Progenitor cell of endocrine pancreas (in vitro differentiated cells): Measurements from ENCODE around the gene MSRB1. TPM values are rescaled to one million over a fixed set of nuclear protein-coding genes. Genes with fewer than 3 reads are reported as not detected.

Source experiments
- DNase-seq: peaks from one replicate; pipeline ENCODE4 v3.0.0; 2021; ENCODE audit warnings: low spot score; ENCODE audit not compliant: unreplicated experiment
- H3K27ac Mint-ChIP-seq: 2 replicates; pipeline ENCODE4 v1.8.0; 2021; ENCODE audit warnings: mild to moderate bottlenecking, moderate library complexity, mixed read lengths
- H3K27me3 Mint-ChIP-seq: 2 replicates; pipeline ENCODE4 v1.8.0; 2021; ENCODE audit warnings: mixed read lengths
- H3K36me3 Mint-ChIP-seq: 2 replicates; pipeline ENCODE4 v1.8.0; 2022; ENCODE audit warnings: mixed read lengths; ENCODE audit not compliant: insufficient read depth
- H3K4me1 Mint-ChIP-seq: 2 replicates; pipeline ENCODE4 v1.8.0; 2021; ENCODE audit warnings: low read depth, mixed read lengths
- H3K4me3 Mint-ChIP-seq: 2 replicates; pipeline ENCODE4 v1.8.0; 2021; ENCODE audit warnings: low read depth, mild to moderate bottlenecking, moderate library complexity, mixed read lengths
- H3K9me3 Mint-ChIP-seq: 2 replicates; pipeline ENCODE4 v1.8.0; 2021; ENCODE audit warnings: low read depth, mixed read lengths
- total RNA-seq: library from RNA; stranded (reverse); gene quantifications from 2 replicates; pipeline ENCODE4 v1.2.1, GENCODE V29; 2021
- TF ChIP-seq, protein P1 (sequence below): fragments of 200-600 bp; sonication (generic); IDR thresholded peaks from one replicate; pipeline ENCODE4 v1.5.0; 2021; ENCODE audit warnings: antibody characterized with exemption, mild to moderate bottlenecking; ENCODE audit not compliant: unreplicated experiment

Gene MSRB1
- total RNA-seq, 1 donor from 2014 or later = 28.9 TPM

DNA sequence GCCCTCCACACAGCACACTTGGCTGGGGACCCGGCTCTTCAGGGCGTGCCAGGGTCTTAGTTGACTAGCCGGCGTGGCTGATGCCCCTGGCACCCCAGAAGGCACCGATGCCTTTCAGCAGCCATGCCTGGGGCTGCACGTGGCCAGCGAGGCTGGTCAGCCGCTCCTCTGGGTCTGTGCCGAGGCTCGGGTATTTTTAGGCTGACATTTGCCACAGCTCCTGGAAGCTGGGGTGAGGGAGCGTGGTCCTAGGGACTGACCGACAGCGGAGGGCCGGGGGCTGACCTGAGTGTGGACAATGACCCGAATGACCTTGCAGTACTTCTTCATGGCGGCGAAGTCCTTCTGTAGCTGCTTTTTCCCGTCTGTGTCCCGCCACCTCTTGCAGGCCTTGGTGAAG is 7.6 kb upstream of the MSRB1 start:
- Mint-ChIP-seq H3K36me3 (no peaks in the 10 kb centered on the region), H3K4me1 (no peaks in the 10 kb centered on the region), H3K27ac (no peak overlapping the region)

GRCh38 chr16:1950047-1950446 is 7.0 kb upstream of the MSRB1 start:
- no peak overlapping the region for H3K4me3 Mint-ChIP-seq
- no peaks in the 10 kb centered on the region for H3K36me3 Mint-ChIP-seq
- TF ChIP-seq, protein P1, sequence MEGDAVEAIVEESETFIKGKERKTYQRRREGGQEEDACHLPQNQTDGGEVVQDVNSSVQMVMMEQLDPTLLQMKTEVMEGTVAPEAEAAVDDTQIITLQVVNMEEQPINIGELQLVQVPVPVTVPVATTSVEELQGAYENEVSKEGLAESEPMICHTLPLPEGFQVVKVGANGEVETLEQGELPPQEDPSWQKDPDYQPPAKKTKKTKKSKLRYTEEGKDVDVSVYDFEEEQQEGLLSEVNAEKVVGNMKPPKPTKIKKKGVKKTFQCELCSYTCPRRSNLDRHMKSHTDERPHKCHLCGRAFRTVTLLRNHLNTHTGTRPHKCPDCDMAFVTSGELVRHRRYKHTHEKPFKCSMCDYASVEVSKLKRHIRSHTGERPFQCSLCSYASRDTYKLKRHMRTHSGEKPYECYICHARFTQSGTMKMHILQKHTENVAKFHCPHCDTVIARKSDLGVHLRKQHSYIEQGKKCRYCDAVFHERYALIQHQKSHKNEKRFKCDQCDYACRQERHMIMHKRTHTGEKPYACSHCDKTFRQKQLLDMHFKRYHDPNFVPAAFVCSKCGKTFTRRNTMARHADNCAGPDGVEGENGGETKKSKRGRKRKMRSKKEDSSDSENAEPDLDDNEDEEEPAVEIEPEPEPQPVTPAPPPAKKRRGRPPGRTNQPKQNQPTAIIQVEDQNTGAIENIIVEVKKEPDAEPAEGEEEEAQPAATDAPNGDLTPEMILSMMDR = no peak
- no peaks in the 10 kb centered on the region for H3K9me3 Mint-ChIP-seq
- no peaks in the 10 kb centered on the region for H3K4me1 Mint-ChIP-seq
- H3K27ac Mint-ChIP-seq = no peak overlapping the region
- no peak for DNase-seq
- H3K27me3 Mint-ChIP-seq = peaks cover 7% of the 10 kb centered on the region

More for the DNA sequence above, 7.6 kb upstream of the MSRB1 start:
- peaks cover 7% of the 10 kb centered on the region for H3K27me3 Mint-ChIP-seq
- no peak overlapping the region for H3K4me3 Mint-ChIP-seq
- H3K9me3 Mint-ChIP-seq = no peaks in the 10 kb centered on the region
- DNase-seq = no peak
- TF ChIP-seq, protein P1 = no peak

GRCh38 chr16:1949507-1949906 is 6.5 kb upstream of the MSRB1 start:
- DNase-seq = no peak
- TF ChIP-seq, protein P1 = no peak
- Mint-ChIP-seq H3K27me3 (peaks cover 7% of the 10 kb centered on the region), H3K36me3 (no peaks in the 10 kb centered on the region), H3K4me1 (no peaks in the 10 kb centered on the region), H3K9me3 (no peaks in the 10 kb centered on the region), H3K4me3 (no peak overlapping the region), H3K27ac (no peak overlapping the region)

DNA sequence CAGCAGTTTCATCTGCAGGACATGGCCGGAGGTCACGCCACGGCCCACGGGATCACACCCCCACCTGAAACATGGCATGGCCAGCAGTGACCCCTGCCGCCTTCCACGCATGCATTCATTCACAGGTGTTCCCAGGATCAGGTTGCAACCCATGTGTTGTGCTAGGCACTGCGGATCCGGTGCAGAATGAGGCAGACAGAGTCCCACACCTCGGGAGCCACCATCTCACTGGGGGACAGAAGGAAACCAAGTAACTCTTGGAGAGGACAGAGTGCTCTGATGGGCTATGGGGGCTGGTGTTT is 4.3 kb upstream of the MSRB1 start:
- H3K27ac Mint-ChIP-seq = no peak overlapping the region
- H3K9me3 Mint-ChIP-seq = no peaks in the 10 kb centered on the region
- TF ChIP-seq, protein P1 = no peak
- no peak for DNase-seq
- no peaks in the 10 kb centered on the region for H3K36me3 Mint-ChIP-seq
- H3K4me1 Mint-ChIP-seq = no peaks in the 10 kb centered on the region
- no peak overlapping the region for H3K4me3 Mint-ChIP-seq
- H3K27me3 Mint-ChIP-seq = peaks cover 2% of the 10 kb centered on the region

DNA sequence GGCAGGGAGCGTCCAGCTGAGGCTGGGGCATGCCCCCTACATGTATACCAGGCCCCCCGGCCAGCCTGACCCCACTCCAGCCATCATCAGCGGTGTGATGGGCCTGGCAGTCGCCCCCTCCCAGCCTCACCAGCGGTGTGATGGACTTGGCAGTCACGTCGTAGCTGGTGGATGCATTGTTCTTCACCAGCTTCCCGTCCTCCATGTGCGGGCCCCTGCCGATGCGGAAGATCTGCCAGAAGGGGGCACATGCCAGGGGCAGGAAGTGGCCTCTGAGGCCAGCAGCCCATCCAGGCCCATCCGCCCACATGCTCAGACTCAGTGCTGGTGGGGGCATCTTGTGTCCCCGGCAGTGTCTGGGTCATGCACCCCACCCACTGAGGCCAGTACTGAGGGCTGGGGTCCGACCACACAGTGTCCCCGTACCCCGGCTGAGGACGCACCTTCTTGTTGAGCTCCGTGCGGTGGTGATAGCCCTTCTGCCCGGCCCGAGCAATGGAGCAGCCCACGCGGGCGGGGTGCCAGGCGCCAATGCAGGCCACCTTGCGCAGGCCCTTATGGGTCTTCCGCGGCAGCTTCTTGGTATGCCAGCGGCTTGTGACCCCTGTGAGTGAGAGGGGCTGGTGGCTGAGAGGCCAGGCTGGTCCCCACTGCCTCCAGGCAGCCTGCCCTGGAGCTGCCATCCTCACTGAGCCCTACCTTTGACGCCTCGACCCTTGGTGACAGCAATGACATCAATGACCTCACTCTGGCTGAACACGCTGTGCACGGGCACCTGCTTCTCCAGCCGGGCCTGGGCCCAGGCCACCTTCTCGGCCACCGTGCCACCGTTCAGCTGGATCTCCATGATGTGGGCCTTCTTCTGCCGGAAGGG is 3.7 kb upstream of the MSRB1 start:
- no peak for DNase-seq
- H3K9me3 Mint-ChIP-seq = no peaks in the 10 kb centered on the region
- no peaks in the 10 kb centered on the region for H3K36me3 Mint-ChIP-seq
- TF ChIP-seq, protein P1 = no peak
- H3K4me3 Mint-ChIP-seq = no peak overlapping the region
- no peaks in the 10 kb centered on the region for H3K4me1 Mint-ChIP-seq
- no peak overlapping the region for H3K27ac Mint-ChIP-seq
- no peaks in the 10 kb centered on the region for H3K27me3 Mint-ChIP-seq
